GM18505 (cell line): Measurements from ENCODE around the gene KXD1.

ENCODE experiments used
- ATAC-seq: cut with Tn5 transposase; IDR thresholded peaks from one replicate; pipeline ENCODE4 v1.9.1; 2021; ENCODE audit not compliant: unreplicated experiment
- POLR2A ChIP-seq: IDR thresholded peaks from 4 replicates; pipeline ENCODE4 v1.6.1; 2011; ENCODE audit warnings: borderline replicate concordance; ENCODE audit not compliant: insufficient read depth, insufficient read length; ENCODE audit errors: extremely low read depth

KXD1 gene

GRCh38 chr19:18604820-18605159 lies 47.1 kb downstream of the KXD1 start:
- TF ChIP-seq POLR2A, result no peak
- no peak for ATAC-seq

- TF ChIP-seq POLR2A, result no peak
- no peak for ATAC-seq
Measured at GRCh38 chr19:18605196-18605545, 47.5 kb downstream of the KXD1 start.

DNA sequence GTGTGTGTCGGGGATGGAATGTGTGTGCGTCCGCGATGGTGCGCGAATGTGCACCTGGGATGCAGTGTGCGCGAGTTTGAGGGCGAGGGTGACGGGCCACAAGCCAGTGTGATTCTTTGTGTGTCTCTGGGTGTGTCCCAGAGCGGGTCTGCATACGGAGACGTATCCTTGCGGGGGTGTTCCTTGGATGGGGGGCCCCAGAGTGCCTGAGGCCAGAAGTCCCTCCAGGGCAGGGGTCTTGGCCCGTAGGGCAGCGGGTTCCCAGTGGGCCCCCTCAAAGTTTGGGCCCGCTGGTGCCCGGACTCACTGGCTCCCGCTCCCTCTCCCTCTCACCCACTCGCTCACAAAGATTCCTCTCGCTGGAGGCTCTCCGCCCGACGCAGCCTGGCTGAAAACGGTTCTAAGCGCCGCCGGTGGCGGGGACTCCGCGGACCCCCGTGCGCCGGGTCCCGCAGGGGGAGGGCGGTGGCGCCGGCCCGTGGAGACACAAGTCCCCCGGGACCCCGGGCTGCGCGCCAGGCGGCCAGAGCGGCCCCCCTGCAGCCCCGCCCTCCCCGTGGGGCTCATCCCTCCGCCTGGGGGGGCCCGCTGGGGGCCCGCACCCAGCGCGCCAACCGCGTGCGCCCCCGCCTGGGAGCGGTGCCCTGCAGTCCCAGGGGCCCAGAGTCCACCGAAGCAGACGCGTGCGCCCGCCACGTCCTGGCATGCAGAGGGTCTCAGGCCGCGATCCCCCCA lies 48.0 kb downstream of the KXD1 start:
- TF ChIP-seq POLR2A, result no peak
- ATAC-seq, result no peak

DNA sequence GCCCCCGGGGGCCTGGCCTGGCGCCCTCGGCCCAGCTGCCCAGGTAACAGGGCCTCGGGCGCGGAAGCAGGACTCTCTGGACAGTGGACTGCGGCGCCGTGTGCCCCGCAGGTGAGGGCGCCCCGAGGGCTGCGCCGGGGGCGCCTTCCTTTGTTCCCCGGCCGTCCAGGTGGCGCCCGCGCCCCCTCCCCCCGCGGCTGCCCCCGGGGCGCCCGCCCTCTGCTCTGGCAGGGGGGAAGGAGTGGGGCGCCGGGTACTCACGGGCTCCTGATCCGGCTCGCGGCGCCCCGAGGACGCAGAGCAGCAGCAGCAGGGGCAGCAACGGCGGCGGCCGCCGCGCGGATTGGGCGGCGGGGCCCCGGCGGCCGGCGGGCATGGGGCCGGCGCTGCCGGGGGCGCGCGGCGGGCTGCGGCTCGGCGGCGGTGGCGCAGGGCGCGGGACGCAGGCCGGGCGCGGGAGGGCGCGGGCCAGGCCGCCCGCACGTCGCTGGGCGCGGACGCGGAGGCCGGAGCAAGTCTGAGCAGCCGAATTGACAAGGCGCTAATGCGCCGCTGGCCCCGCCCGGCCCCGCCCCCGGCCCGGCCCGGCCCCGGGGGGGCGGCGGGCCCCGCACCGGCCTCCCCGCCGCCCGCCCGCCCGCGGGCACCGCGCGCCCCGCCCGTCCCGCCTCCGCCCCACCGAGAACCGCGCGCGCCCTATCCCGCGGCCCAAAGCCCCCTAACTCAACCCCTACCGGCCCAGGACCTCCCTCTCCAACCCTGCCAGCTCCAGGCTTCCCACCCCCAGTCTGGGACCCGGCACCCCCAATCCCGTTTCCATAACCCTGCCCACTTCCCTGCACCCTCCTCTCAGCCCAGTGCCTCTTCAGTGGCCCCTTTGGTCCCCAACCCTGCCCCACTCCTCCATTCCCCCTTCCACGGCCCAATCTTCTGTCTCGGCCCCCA lies 48.9 kb downstream of the KXD1 start, which contains the start of gene CRLF1:
Gene CRLF1 (minus strand): TSS at position 519 of the 945 bp plus-strand sequence. CDS start 143 bp downstream, at position 376.
- no peak for TF ChIP-seq POLR2A
- ATAC-seq, result no peak

- TF ChIP-seq POLR2A, result no peak
- no peak for ATAC-seq
Measured at GRCh38 chr19:18607226-18608101, 49.8 kb downstream of the KXD1 start.

- no peak for ATAC-seq
- no peak for TF ChIP-seq POLR2A
Measured at GRCh38 chr19:18608102-18608804, 50.6 kb downstream of the KXD1 start.

DNA sequence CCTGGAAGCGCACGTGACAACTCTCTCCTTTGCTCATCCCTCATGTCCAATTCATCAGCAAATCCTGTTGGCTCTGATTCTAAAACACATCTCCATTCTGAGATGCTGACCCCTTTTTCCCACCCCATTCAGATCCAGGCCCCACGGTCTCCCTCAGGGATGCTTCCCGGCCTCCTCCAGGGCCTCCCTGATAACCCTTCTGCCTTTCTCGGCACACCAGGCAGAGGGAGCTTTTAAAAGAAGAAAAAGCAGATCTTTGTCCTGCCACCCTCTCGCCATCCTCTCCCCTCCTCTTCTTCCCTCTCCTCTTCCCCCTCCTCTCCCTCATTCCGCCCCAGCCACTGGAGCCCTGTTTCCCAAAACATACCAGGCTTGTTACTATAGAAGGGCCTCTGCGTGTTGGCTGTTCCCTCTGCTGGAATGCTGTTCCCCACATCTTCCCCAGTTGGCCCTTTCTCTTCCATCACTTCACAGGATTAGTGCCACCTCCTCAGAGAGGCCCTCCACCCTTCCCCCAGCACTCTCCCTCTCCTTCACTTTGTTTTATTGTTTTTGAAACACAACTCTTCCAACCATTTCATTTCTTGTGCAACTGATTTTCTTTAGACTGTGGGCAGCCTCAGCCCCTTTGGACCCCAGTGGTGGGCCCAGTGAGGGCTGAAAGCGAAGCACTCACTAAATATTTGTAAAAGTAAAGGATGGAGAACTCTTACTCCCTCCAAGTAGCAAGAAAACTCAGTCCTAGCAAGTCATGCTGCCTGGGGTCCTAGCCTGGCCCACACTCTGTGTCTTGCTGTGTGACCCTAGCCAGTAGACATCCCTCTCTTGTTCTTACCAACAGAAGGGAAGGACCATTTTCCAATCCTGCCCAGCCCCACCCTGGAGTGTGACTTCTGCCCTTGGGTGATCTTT lies 51.4 kb downstream of the KXD1 start:
- TF ChIP-seq POLR2A, result no peak
- ATAC-seq, result no peak

DNA sequence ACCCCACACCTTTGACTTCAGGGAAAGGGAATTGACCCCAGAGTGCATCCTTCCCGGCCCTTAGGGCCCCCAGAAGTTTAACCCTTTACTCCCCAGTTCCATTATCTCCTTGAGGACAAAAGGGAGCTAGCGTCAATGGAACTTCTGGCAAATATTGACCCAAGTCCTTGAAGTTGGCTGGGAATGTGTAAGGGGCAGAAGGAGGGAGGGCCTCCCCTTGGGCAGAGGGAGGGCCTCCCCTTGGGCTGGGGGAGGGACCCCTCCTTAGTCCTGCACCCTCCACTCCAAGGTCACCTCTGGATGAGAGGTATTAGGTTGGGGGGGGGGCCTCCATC lies 52.0 kb downstream of the KXD1 start:
- TF ChIP-seq POLR2A, result no peak
- ATAC-seq, result no peak

- no peak for ATAC-seq
- TF ChIP-seq POLR2A, result no peak
Measured at GRCh38 chr19:18610245-18610555, 52.5 kb downstream of the KXD1 start.

DNA sequence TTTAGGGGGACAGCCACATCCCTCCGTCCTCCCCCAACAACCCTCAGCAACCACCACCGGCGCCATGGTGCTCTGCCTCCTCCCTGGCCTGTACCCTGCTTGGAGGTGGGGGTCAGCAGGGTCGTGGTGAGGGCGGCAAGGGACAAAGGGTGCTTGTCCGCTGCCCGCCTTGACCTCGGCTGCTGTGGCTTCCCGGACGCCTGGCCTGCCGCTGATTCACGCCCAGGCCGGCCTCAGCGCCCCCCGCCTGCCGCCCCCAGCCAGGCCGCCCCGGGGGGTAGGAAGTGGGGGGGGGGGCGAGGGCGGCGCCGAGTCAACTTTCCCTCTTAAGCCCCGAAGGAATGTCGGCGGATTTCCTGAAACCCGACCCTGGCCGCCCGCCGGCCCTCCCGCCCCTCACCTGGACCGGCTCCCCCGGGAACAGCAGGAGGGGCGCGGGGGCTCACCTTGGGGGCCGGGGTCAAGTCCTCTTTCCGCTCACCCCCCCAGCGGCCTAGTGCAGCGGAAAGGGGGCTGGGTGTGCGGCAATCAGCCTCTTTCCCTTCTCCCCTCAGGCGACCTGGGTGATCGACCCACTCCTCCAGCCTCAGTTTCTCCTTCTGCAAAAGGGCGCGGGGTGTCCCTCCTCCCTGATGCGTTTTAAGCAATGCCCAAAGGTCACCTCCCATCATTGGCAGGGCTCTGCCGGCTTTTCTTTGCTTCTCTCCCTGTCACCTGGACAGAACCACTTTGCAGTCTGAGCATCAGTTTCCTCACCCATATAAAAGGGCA lies 53.1 kb downstream of the KXD1 start:
- no peak for TF ChIP-seq POLR2A
- ATAC-seq, result no peak

DNA sequence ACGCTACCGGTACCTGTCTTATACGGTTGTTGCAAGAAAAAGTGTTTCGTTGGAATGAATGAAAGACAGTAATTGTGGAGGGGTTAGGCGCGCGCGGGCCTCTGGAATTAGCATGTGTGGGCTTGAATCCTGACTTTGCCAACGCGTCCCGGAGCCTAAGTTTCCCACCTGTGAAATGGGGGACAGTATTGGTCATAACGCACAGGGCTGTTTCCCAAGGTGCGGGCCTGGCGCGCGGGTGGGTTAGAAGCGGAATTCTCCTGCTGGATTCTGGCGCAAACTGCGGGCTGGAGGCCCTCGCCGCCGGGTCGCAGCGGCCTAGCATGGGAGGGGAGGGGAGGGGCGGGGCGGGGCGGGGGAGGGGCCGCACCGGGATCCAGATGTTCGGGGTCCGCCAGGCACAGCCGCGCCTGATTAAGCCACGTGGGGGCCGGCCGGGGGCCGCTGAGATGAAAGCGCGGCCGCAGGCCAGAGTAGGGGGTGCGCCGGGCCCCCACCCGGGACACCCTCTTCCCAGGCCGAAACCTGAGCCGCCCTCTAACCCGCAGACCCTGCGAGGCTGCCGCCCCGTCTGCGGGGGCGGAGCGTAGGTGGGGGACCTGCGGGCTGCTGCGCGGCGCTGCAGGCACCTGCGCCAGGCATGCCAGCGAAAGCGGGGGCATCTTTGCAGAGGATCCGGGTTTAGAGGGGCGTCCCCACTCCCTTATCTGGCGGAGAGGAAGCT lies 53.8 kb downstream of the KXD1 start:
- no peak for TF ChIP-seq POLR2A
- ATAC-seq, result no peak

DNA sequence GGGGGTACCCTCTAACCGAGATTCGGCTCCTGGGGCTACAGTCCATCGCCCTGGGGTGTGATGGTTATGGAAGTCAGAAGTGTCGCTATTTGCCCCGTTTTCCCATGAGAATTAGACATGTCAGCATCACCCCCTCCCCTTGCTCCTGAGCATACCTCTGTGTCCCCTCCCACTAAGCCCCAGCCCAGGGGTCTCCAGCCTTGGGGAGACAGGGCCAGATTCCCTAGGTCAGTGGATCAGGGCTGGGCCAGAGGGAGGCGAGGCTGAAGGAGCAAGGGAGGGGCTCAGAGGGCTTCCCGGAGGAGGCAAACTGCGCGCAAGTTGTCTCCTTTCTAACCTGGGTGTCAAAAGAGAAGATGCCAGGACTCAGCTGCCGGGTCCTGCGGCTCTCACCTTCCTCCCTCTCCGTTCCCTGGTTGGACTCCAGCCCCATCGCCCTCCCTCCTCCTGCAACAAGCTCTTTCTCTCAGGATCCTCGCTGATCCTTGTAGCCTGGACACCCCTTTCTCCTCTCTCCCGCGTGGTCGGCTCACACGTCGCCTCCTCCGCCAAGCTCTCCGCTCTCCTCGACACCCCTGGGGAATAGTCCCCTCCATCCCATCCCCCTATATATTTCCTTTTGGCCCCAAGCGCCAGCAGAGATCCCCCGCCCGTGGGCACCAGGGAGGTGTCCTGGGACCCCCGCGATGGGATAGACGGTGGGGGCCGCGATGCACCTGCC lies 54.5 kb downstream of the KXD1 start:
- no peak for ATAC-seq
- TF ChIP-seq POLR2A, result no peak
